PC-3 (cell line): ENCODE measurements around the gene ALDH8A1. TPM values are rescaled to one million over a fixed set of nuclear protein-coding genes. Genes with fewer than 3 reads are reported as not detected.

Source experiments
- ATAC-seq: fragments of 200-7000 bp; cut with Tn5 transposase; 2 replicates; pipeline ENCODE4 v1.9.1; 2020; ENCODE audit warnings: mild to moderate bottlenecking, moderate library complexity
- BruUV-seq: library from RNA; stranded (reverse); fragments of 400-500 nt; replicated peaks from 2 replicates; lab custom pipeline; 2021; lab: Mats Ljungman, UMichigan
- CTCF ChIA-PET: fragments of 300-600 bp; sonication (Branson Sonifier 250); formaldehyde crosslinking; loops from one replicate; lab custom pipeline; 2022; ENCODE audit warnings: antibody characterized with exemption; lab: Charles Lee
- POLR2A ChIA-PET: fragments of 300-600 bp; sonication (Branson Sonifier 250); formaldehyde crosslinking; loops from one replicate; lab custom pipeline; 2022; ENCODE audit warnings: antibody characterized with exemption; ENCODE audit not compliant: unreplicated experiment; lab: Charles Lee
- DNase-seq: peaks from one replicate; pipeline ENCODE4 v3.0.0-alpha.2; 2015
- H2AFZ ChIP-seq: fragments of 300-600 bp; sonication (generic); 2 replicates; pipeline ENCODE4 v1.6.0; 2016; ENCODE audit warnings: antibody characterized with exemption, low read length
- H3F3A ChIP-seq: fragments of 300-600 bp; sonication (generic); one replicate; pipeline ENCODE4 v1.6.0; 2017; ENCODE audit warnings: antibody characterized with exemption, low read length, control low read depth, mild to moderate bottlenecking; ENCODE audit not compliant: unreplicated experiment
- H3K27ac ChIP-seq: fragments of 300-600 bp; sonication (generic); 2 replicates; pipeline ENCODE4 v1.5.1; 2016; ENCODE audit warnings: mild to moderate bottlenecking, low read length
- H3K27me3 ChIP-seq: fragments of 300-600 bp; sonication (generic); 2 replicates; pipeline ENCODE4 v1.6.1; 2016; ENCODE audit warnings: low read length, mixed read lengths
- H3K36me3 ChIP-seq: fragments of 300-600 bp; sonication (generic); 2 replicates; pipeline ENCODE4 v1.6.1; 2016; ENCODE audit warnings: low read depth, mixed run types, low read length, mixed read lengths
- H3K4me1 ChIP-seq: fragments of 300-600 bp; sonication (generic); 2 replicates; pipeline ENCODE4 v1.5.1; 2016; ENCODE audit warnings: low read length; ENCODE audit not compliant: insufficient read depth
- H3K4me2 ChIP-seq: fragments of 300-600 bp; sonication (generic); 2 replicates; pipeline ENCODE4 v1.6.0; 2016; ENCODE audit warnings: low read length
- H3K4me3 ChIP-seq: fragments of 300-600 bp; sonication (generic); 2 replicates; pipeline ENCODE4 v1.5.1; 2016; ENCODE audit warnings: mild to moderate bottlenecking, low read length, mixed read lengths
- H3K79me2 ChIP-seq: fragments of 300-600 bp; sonication (generic); 2 replicates; pipeline ENCODE4 v1.6.1; 2017; ENCODE audit warnings: low read length, mixed read lengths
- H3K9ac ChIP-seq: fragments of 300-600 bp; sonication (generic); 2 replicates; pipeline ENCODE4 v1.6.0; 2016; ENCODE audit warnings: mild to moderate bottlenecking, low read length
- H3K9me2 ChIP-seq: fragments of 300-600 bp; sonication (generic); replicated peaks from 2 replicates; pipeline ENCODE4 v1.6.1; 2016; ENCODE audit warnings: mixed run types, low read length, mixed read lengths
- H3K9me3 ChIP-seq: fragments of 300-600 bp; sonication (generic); 2 replicates; pipeline ENCODE4 v1.6.1; 2016; ENCODE audit warnings: low read length, mixed read lengths
- H4K20me1 ChIP-seq: fragments of 300-600 bp; sonication (generic); 2 replicates; pipeline ENCODE4 v1.6.1; 2016; ENCODE audit warnings: low read length, mixed read lengths
- CTCF ChIP-seq: fragments of 300-600 bp; sonication (generic); conservative IDR thresholded peaks from 2 replicates; pipeline ENCODE4 v1.5.1; 2017; ENCODE audit warnings: antibody characterized with exemption, low read depth, mild to moderate bottlenecking, low read length
- EZH2 ChIP-seq: fragments of 300-600 bp; sonication (generic); IDR thresholded peaks from one replicate; pipeline ENCODE4 v1.6.1; 2017; ENCODE audit warnings: antibody characterized with exemption, mild to moderate bottlenecking, low read length; ENCODE audit not compliant: unreplicated experiment
- EZH2phosphoT487 ChIP-seq: fragments of 300-600 bp; sonication (generic); IDR thresholded peaks from 2 replicates; pipeline ENCODE4 v1.6.1; 2018; ENCODE audit warnings: mild to moderate bottlenecking, antibody characterized with exemption, low read length, borderline replicate concordance
- intact Hi-C: fragments of 100-400 bp; cut with micrococcal nuclease; formaldehyde crosslinking; loops from 2 replicates; pipeline ENCODE4 v1.9.0; 2023
- total RNA-seq: library from RNA; depleted of rRNA; stranded (reverse); fragments of >200 nt; gene quantifications from 2 replicates; pipeline ENCODE4 v1.2.3, GENCODE V29; 2014

ALDH8A1 gene
- total RNA-seq, 1 experiment from 2014 or later: 1.9 TPM

GRCh38 chr6:134911547-134911946 is 38.4 kb downstream of the ALDH8A1 start:
- ATAC-seq (peak; percentile 10; the same call in 1 of the 2 replicates), DNase-seq (peak; percentile 61)
- POLR2A ChIA-PET: no interaction called here
- no peak for TF ChIP-seq EZH2
- no peak for TF ChIP-seq CTCF
- TF ChIP-seq EZH2phosphoT487: no peak
- H3K4me2 ChIP-seq: no peak overlapping the region
- BruUV-seq: no TSS peak
- intact Hi-C loops: no loop called here
- no peaks in the 10 kb centered on the region for H3K79me2 ChIP-seq
- CTCF ChIA-PET: no interaction called here
- no peaks in the 10 kb centered on the region for H3K27me3 ChIP-seq
- no peaks in the 10 kb centered on the region for H3K9me3 ChIP-seq
- peak overlapping the region; percentile 6; the same call in 1 of the 2 replicates for H3K27ac ChIP-seq
- no peak overlapping the region for H3K4me3 ChIP-seq
- peaks cover 27% of the 10 kb centered on the region for H3K4me1 ChIP-seq
- no peak overlapping the region for H3K9ac ChIP-seq
- no peaks in the 10 kb centered on the region for H4K20me1 ChIP-seq
- H3K36me3 ChIP-seq: no peaks in the 10 kb centered on the region
- H3F3A ChIP-seq: no peaks in the 10 kb centered on the region
- no peak overlapping the region for H2AFZ ChIP-seq
- H3K9me2 ChIP-seq: no peaks in the 10 kb centered on the region

- no TSS peak for BruUV-seq
- ChIA-PET CTCF (no interaction called here), POLR2A (no interaction called here)
- Histone ChIP-seq H3K36me3 (no peaks in the 10 kb centered on the region), H3K9ac (no peak overlapping the region), H3K9me2 (no peaks in the 10 kb centered on the region), H3K9me3 (no peaks in the 10 kb centered on the region), H3K4me1 (peaks cover 27% of the 10 kb centered on the region), H3K4me2 (no peak overlapping the region), H4K20me1 (no peaks in the 10 kb centered on the region), H3K27me3 (no peaks in the 10 kb centered on the region), H3K4me3 (no peak overlapping the region), H3K79me2 (no peaks in the 10 kb centered on the region), H2AFZ (no peak overlapping the region), H3F3A (no peaks in the 10 kb centered on the region), H3K27ac (no peak overlapping the region)
- TF ChIP-seq EZH2: no peak
- no peak for TF ChIP-seq EZH2phosphoT487
- TF ChIP-seq CTCF: no peak
- DNase-seq: no peak
- intact Hi-C loops: no loop called here
- no peak for ATAC-seq
Observed at GRCh38 chr6:134910593-134910935, 39.3 kb downstream of the ALDH8A1 start.

- TF ChIP-seq EZH2phosphoT487: no peak
- no peak for TF ChIP-seq CTCF
- no peak for TF ChIP-seq EZH2
- intact Hi-C loops: no loop called here
- ATAC-seq (no peak), DNase-seq (no peak)
- Histone ChIP-seq H3K4me3 (peak overlapping the region; percentile 46; the same call in 1 of the 2 replicates), H3K4me2 (peak overlapping the region; percentile 81), H2AFZ (no peak overlapping the region), H3K27me3 (no peaks in the 10 kb centered on the region), H3K79me2 (no peaks in the 10 kb centered on the region), H3K36me3 (no peaks in the 10 kb centered on the region), H3K9ac (peak overlapping the region; percentile 13; the same call in 1 of the 2 replicates), H3K27ac (peak overlapping the region; percentile 86), H4K20me1 (no peaks in the 10 kb centered on the region), H3F3A (no peaks in the 10 kb centered on the region), H3K9me3 (no peaks in the 10 kb centered on the region), H3K4me1 (peaks cover 27% of the 10 kb centered on the region), H3K9me2 (no peaks in the 10 kb centered on the region)
- ChIA-PET CTCF (no interaction called here), POLR2A (no interaction called here)
- BruUV-seq: no TSS peak
Observed at GRCh38 chr6:134909701-134910592, 40.0 kb downstream of the ALDH8A1 start.
